ENCODE data around the gene PRKCE.

PRKCE gene

GRCh38 chr2:45965871-45966498 lies 314.5 kb downstream of the PRKCE start:
- DNase-seq (ENCODE audit: low spot score): no peak

- DNase-seq (ENCODE audit: low spot score): no peak
Observed at GRCh38 chr2:45968946-45969584, 317.6 kb downstream of the PRKCE start.

GRCh38 chr2:45973426-45973825 lies 322.0 kb downstream of the PRKCE start:
- no peak for DNase-seq (ENCODE audit: low spot score)

- no peak for DNase-seq (ENCODE audit: low spot score)
Observed at GRCh38 chr2:45974056-45974455, 322.6 kb downstream of the PRKCE start.

GRCh38 chr2:45974762-45975408 lies 323.4 kb downstream of the PRKCE start:
- no peak for DNase-seq (ENCODE audit: low spot score)

GRCh38 chr2:45975752-45976517 lies 324.5 kb downstream of the PRKCE start:
- DNase-seq (ENCODE audit: low spot score): peak; percentile 26

- no peak for DNase-seq (ENCODE audit: low spot score)
Observed at GRCh38 chr2:45978302-45978859, 326.9 kb downstream of the PRKCE start.

- DNase-seq (ENCODE audit: low spot score): no peak
Observed at GRCh38 chr2:45979065-45979464, 327.6 kb downstream of the PRKCE start.

- DNase-seq (ENCODE audit: low spot score): no peak
Observed at GRCh38 chr2:45980161-45980865, 328.8 kb downstream of the PRKCE start.

GRCh38 chr2:45981384-45981930 lies 330.0 kb downstream of the PRKCE start:
- DNase-seq (ENCODE audit: low spot score): no peak

- DNase-seq (ENCODE audit: low spot score): no peak
Observed at GRCh38 chr2:45982096-45982495, 330.6 kb downstream of the PRKCE start.

GRCh38 chr2:45983213-45983612 lies 331.7 kb downstream of the PRKCE start:
- DNase-seq (ENCODE audit: low spot score): no peak

- no peak for DNase-seq (ENCODE audit: low spot score)
Observed at GRCh38 chr2:45984366-45984765, 332.9 kb downstream of the PRKCE start.

- DNase-seq (ENCODE audit: low spot score): no peak
Observed at GRCh38 chr2:45984896-45985473, 333.5 kb downstream of the PRKCE start.

GRCh38 chr2:45986509-45986908 lies 335.0 kb downstream of the PRKCE start:
- DNase-seq (ENCODE audit: low spot score): no peak

GRCh38 chr2:45987856-45988255 lies 336.4 kb downstream of the PRKCE start:
- DNase-seq (ENCODE audit: low spot score): no peak

GRCh38 chr2:45988879-45989278 lies 337.4 kb downstream of the PRKCE start:
- no peak for DNase-seq (ENCODE audit: low spot score)

- no peak for DNase-seq (ENCODE audit: low spot score)
Observed at GRCh38 chr2:45990131-45990530, 338.7 kb downstream of the PRKCE start.

GRCh38 chr2:45992021-45992740 lies 340.7 kb downstream of the PRKCE start:
- DNase-seq (ENCODE audit: low spot score): no peak

GRCh38 chr2:45992741-45993475 lies 341.4 kb downstream of the PRKCE start:
- DNase-seq (ENCODE audit: low spot score): no peak

Measured in germinal center (tissue), 1 donor.